GM23338 (cell line): ENCODE results near the gene RGS7.
"Not testable (repeated sequence)": the region's sequence is repeated elsewhere in the genome, so short reads cannot be mapped to it uniquely, and the experiment has no call there.

Experiments
- TF ChIP-seq, protein P1 (sequence below), 2 experiments: fragments of 200-600 bp in 1 of 2; sonication (generic) in 1 of 2; conservative IDR thresholded peaks; 2 replicates each; pipeline versions ENCODE4 v1.5.1 to v1.6.1; 2016 to 2017; ENCODE audit warnings: antibody characterized with exemption in 2 of 2, low read depth in 2 of 2, mild to moderate bottlenecking in 2 of 2, moderate library complexity in 1 of 2
- TF ChIP-seq, protein P2 (sequence below): IDR thresholded peaks from 2 replicates; pipeline ENCODE4 v1.6.1; 2016; ENCODE audit warnings: antibody characterized with exemption

DNA sequence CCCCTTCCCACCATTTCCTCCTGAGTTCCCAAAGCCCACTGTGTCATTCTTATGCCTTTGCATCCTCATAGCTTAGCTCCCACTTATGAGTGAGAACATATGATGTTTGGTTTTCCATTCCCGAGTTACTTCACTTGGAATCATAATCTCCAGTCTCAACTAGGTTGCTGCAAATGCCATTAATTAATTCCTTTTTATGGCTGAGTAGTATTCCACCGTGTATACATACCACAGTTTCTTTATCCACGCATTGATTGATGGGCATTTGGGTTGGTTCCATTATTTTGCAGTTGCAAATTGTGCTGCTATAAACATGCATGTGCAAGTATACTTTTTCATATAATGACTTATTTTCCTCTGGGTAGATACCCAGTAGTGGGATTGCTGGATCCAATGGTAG lies 622.3 kb downstream of the RGS7 start:
- TF ChIP-seq, protein P1, sequence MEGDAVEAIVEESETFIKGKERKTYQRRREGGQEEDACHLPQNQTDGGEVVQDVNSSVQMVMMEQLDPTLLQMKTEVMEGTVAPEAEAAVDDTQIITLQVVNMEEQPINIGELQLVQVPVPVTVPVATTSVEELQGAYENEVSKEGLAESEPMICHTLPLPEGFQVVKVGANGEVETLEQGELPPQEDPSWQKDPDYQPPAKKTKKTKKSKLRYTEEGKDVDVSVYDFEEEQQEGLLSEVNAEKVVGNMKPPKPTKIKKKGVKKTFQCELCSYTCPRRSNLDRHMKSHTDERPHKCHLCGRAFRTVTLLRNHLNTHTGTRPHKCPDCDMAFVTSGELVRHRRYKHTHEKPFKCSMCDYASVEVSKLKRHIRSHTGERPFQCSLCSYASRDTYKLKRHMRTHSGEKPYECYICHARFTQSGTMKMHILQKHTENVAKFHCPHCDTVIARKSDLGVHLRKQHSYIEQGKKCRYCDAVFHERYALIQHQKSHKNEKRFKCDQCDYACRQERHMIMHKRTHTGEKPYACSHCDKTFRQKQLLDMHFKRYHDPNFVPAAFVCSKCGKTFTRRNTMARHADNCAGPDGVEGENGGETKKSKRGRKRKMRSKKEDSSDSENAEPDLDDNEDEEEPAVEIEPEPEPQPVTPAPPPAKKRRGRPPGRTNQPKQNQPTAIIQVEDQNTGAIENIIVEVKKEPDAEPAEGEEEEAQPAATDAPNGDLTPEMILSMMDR (conservative IDR thresholded peaks at IDR 0.05; ENCODE audit: low read depth in 2 of 2): not testable (repeated sequence)
- TF ChIP-seq, protein P2, sequence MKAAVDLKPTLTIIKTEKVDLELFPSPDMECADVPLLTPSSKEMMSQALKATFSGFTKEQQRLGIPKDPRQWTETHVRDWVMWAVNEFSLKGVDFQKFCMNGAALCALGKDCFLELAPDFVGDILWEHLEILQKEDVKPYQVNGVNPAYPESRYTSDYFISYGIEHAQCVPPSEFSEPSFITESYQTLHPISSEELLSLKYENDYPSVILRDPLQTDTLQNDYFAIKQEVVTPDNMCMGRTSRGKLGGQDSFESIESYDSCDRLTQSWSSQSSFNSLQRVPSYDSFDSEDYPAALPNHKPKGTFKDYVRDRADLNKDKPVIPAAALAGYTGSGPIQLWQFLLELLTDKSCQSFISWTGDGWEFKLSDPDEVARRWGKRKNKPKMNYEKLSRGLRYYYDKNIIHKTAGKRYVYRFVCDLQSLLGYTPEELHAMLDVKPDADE: not testable (repeated sequence)
